ENCODE results near the gene LAMC2.

The LAMC2 gene

DNA sequence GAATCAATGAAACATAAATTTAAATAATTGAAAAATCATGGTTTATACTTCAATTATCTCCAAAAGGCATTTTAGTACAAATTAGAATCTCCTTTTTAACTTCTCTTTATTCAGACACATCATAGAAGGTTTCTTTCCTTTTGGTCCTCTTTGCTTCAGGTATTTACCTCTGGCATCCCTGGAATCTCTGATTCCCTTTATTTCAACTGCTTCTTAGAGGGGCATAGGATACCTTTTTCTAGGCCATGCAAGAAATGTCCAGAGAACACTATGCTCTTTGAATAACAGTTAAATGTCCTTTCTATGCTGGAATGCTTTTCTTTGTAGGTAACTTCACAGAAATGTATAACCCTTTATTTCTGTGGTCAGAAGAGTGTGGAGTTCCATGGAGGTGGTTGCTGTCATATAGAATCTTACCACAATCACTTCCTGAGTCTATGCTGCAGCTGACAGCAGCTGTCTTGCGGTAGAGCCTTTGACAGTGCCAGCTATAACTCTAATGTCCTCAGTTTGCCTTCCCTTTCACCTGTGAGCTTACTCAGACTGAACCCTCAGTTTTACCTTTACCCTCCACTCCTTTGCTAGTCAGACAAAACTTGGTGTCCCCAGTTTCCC is 8.6 kb downstream of the LAMC2 start:
- TF ChIP-seq, protein P1, sequence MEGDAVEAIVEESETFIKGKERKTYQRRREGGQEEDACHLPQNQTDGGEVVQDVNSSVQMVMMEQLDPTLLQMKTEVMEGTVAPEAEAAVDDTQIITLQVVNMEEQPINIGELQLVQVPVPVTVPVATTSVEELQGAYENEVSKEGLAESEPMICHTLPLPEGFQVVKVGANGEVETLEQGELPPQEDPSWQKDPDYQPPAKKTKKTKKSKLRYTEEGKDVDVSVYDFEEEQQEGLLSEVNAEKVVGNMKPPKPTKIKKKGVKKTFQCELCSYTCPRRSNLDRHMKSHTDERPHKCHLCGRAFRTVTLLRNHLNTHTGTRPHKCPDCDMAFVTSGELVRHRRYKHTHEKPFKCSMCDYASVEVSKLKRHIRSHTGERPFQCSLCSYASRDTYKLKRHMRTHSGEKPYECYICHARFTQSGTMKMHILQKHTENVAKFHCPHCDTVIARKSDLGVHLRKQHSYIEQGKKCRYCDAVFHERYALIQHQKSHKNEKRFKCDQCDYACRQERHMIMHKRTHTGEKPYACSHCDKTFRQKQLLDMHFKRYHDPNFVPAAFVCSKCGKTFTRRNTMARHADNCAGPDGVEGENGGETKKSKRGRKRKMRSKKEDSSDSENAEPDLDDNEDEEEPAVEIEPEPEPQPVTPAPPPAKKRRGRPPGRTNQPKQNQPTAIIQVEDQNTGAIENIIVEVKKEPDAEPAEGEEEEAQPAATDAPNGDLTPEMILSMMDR (IDR thresholded peaks at IDR 0.05; ENCODE audit: low read depth, low read length) = no peak
- DNase-seq (ENCODE audit: low read depth in 2 of 2) = no peak
- H3K4me3 ChIP-seq (replicated peaks in 1 of 2; ENCODE audit: low read depth in 2 of 2, low read length in 2 of 2) = no peak overlapping the region

DNA sequence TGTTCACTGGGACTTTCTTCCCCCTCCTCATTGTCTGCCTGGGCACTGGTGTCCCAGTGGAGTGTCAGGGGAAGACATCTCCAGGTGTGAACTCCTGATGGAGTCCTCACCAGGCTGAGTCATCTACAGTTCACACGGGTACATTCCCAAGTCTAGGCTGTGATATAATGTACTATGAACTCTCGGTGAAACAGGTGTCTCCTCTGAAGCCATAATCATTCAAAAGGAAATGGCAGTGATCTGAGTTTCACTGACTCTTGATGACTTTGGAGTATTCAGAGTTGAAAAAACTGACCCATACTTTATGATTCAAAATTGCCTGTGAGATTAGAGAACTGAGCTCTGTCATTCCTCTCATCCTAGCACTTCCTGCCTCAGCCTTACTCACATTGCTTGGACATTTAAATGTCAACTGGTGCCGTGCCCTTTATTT is 9.1 kb downstream of the LAMC2 start:
- no peak overlapping the region for H3K4me3 ChIP-seq (replicated peaks in 1 of 2; ENCODE audit: low read depth in 2 of 2, low read length in 2 of 2)
- DNase-seq (ENCODE audit: low read depth in 2 of 2) = peak; percentile 23 to 56
- TF ChIP-seq, protein P1 (IDR thresholded peaks at IDR 0.05; ENCODE audit: low read depth, low read length) = peak; percentile 1

DNA sequence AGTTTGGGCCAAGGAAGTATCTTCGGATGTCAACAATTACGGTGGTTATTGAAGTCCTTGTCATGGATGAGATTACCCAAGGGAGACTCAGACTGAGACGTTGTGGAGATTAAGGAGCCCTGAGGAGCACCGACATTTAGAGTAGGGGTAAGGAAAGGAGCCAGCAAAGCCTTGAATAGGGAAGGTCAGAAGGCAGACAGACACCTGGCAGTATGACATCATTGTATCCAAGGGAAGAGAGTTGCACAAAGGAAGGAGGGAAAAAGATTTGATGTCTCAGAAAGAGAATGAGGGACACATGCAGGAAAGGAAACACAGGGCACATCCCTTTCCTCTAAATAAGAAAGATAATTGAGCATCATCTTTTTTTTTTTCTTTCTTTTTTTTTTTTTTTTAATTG is 11.7 kb downstream of the LAMC2 start:
- H3K4me3 ChIP-seq (replicated peaks in 1 of 2; ENCODE audit: low read depth in 2 of 2, low read length in 2 of 2) = no peak overlapping the region
- no peak for DNase-seq (ENCODE audit: low read depth in 2 of 2)
- TF ChIP-seq, protein P1 (IDR thresholded peaks at IDR 0.05; ENCODE audit: low read depth, low read length) = no peak

DNA sequence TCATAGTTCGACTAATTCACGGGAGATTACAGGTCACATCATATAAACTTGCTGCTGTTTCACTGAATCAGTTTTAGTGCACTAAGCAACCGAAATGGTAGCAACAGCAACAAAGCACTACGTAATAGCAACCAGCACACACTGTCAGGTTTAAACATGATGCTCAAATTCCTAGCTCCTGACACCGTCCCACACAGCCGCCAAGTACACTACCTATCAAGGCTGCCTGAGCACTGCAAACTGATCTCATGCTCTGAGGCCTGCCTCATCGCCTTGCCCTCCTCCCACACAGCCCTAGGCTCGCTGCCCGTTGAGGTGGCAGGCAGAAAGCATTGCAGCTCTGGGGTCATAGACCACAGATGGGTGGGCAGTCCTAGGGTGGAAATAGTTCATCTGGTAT is 12.4 kb downstream of the LAMC2 start:
- TF ChIP-seq, protein P1 (IDR thresholded peaks at IDR 0.05; ENCODE audit: low read depth, low read length) = no peak
- H3K4me3 ChIP-seq (replicated peaks in 1 of 2; ENCODE audit: low read depth in 2 of 2, low read length in 2 of 2) = no peak overlapping the region
- DNase-seq (ENCODE audit: low read depth in 2 of 2) = peak; percentile 86 to 95

DNA sequence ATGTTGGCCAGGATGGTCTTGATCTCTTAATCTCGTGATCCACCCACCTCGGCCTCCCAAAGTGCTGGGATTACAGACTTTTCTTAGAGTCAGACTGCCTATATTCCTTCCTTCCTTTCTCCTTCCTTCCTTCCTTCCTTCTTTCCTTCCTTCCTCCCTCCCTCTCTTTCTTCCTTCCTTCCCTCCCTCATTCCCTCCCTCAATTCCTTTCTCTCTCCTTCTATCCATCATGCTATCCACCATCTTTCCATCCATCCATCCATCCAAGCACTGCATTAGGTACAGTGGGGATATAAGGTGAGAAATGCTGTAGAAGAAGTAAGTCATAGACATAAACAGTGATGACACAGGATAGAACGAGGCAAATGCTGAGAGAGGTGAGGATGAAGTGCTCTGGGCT is 13.2 kb downstream of the LAMC2 start:
- DNase-seq (ENCODE audit: low read depth in 2 of 2) = no peak
- no peak overlapping the region for H3K4me3 ChIP-seq (replicated peaks in 1 of 2; ENCODE audit: low read depth in 2 of 2, low read length in 2 of 2)
- TF ChIP-seq, protein P1 (IDR thresholded peaks at IDR 0.05; ENCODE audit: low read depth, low read length) = no peak

DNA sequence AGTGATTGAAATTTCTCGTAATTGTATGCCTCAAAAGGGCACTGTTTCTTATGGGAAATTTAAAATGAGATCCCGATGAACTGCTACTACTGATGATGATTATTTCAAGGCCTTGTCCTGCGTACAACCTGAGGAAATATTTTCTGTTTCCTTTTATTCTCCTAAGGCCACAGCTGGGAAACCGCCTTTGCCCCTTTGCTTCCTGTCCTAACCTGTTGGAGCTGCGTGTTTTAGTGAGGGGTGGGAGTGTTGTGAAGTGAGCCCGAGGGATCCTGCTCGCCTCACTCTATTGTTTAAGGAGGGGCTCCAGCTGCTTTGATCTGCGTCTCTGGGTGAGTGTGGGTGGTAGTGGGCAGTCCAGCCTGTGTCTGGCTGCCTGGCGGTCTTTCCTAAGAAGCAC is 14.4 kb downstream of the LAMC2 start:
- no peak for DNase-seq (ENCODE audit: low read depth in 2 of 2)
- no peak overlapping the region for H3K4me3 ChIP-seq (replicated peaks in 1 of 2; ENCODE audit: low read depth in 2 of 2, low read length in 2 of 2)
- TF ChIP-seq, protein P1 (IDR thresholded peaks at IDR 0.05; ENCODE audit: low read depth, low read length) = no peak

DNA sequence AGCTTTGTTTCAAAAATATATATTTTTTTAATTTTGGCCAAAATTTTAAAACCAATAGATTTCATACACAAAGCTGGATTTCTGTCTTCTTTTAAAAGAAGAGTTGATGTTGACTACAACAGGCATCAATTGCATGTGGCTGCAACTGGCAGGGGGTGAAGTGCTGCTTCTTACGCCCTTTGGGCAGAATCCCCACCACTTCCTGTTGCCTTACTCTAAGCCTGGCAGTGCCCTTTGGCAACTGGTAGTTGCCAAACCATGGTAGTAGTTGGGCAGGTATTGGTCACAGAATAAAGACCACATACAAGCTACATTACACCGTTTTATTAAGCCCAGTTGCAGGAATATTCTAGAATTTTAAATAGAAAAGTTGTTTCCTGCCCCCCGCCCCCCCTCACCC is 17.0 kb downstream of the LAMC2 start:
- no peak overlapping the region for H3K4me3 ChIP-seq (replicated peaks in 1 of 2; ENCODE audit: low read depth in 2 of 2, low read length in 2 of 2)
- TF ChIP-seq, protein P1 (IDR thresholded peaks at IDR 0.05; ENCODE audit: low read depth, low read length) = no peak
- DNase-seq (ENCODE audit: low read depth in 2 of 2) = no peak

Data from cardiac fibroblast (primary cell).